NB4 (cell line): ENCODE results near the gene C16orf92.
"Not testable (repeated sequence)": the region's sequence is repeated elsewhere in the genome, so short reads cannot be mapped to it uniquely, and the experiment has no call there.

ENCODE experiments used
- DNase-seq: peaks from one replicate; pipeline ENCODE4 v3.0.0; 2010; ENCODE audit warnings: low read depth
- H3K4me3 ChIP-seq: one replicate; pipeline ENCODE4 v1.5.1; 2011; ENCODE audit warnings: mild to moderate bottlenecking, low read depth, low read length, moderate library complexity
- MAX ChIP-seq: IDR thresholded peaks from 2 replicates; pipeline ENCODE4 v1.6.1; 2011; ENCODE audit warnings: low read depth, low read length
- MYC ChIP-seq: IDR thresholded peaks from 2 replicates; pipeline ENCODE4 v1.6.1; 2011; ENCODE audit warnings: low read depth, low read length
- POLR2A ChIP-seq: IDR thresholded peaks from 2 replicates; pipeline ENCODE4 v1.6.1; 2011; ENCODE audit warnings: mild to moderate bottlenecking; ENCODE audit not compliant: insufficient read length; ENCODE audit errors: extremely low read depth
- TF ChIP-seq, protein P1 (sequence below): IDR thresholded peaks from one replicate; pipeline ENCODE4 v1.5.1; 2012; ENCODE audit warnings: low read depth, low read length

Gene C16orf92

DNA sequence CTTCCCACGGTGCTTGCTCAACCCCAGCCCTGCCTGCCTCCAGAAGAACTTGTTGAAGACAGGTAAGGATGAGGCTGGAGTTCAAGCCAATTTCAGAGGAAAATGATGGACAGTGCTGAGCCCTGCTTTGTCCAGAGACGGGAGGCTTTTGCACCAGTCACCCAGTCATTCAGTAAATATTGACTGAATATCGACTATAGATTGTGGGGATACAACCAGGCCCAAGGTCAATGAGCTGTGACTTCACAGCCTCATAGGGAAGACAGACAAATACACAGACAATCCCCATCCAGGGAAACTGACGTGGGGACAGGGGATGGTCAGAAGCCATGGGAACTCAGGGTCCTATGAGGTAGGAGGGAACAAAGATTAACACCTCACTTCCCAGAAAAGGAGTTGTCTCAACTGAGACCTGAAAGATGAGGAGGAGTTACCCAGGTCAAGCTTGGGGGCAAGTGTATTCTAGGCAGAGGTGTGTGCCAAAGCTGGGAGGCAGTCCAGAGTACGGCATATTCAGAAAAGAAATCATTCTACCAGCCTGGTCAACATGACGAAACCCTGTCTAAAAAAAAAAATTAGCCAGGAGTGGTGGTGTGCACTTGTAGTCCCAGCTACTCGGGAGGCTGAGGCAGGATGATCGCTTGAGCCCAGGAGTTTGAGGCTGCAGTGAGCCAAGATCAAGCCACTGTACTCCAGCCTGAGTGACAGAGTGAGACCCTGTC lies 6.3 kb upstream of the C16orf92 start:
- TF ChIP-seq MYC (no peak), POLR2A (no peak), MAX (no peak)
- TF ChIP-seq, protein P1, sequence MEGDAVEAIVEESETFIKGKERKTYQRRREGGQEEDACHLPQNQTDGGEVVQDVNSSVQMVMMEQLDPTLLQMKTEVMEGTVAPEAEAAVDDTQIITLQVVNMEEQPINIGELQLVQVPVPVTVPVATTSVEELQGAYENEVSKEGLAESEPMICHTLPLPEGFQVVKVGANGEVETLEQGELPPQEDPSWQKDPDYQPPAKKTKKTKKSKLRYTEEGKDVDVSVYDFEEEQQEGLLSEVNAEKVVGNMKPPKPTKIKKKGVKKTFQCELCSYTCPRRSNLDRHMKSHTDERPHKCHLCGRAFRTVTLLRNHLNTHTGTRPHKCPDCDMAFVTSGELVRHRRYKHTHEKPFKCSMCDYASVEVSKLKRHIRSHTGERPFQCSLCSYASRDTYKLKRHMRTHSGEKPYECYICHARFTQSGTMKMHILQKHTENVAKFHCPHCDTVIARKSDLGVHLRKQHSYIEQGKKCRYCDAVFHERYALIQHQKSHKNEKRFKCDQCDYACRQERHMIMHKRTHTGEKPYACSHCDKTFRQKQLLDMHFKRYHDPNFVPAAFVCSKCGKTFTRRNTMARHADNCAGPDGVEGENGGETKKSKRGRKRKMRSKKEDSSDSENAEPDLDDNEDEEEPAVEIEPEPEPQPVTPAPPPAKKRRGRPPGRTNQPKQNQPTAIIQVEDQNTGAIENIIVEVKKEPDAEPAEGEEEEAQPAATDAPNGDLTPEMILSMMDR, result no peak
- no peak overlapping the region for H3K4me3 ChIP-seq
- DNase-seq, result no peak

DNA sequence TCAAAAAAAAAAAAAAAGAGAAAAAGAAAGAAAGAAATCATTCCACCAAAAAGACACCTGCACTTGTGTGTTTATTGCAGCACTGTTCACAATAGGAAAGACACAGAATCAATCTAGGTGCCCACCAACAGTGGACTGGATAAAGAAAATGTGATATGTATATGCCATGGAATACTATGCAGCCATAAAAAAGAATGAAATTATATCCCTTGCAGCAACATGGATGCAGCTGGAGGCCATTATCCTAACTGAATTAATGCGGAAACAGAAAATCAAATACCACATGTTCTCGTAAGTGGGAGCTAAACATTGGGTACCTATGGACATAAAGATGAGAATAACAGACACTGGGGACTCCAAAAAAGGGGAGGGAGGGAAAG lies 5.7 kb upstream of the C16orf92 start:
- TF ChIP-seq, protein P1, result no peak
- TF ChIP-seq POLR2A (no peak), MYC (no peak), MAX (no peak)
- H3K4me3 ChIP-seq, result no peak overlapping the region
- no peak for DNase-seq

GRCh38 chr16:30017937-30018336 lies 5.1 kb upstream of the C16orf92 start:
- not testable (repeated sequence) for H3K4me3 ChIP-seq, DNase-seq

GRCh38 chr16:30018731-30019158 lies 4.3 kb upstream of the C16orf92 start:
- TF ChIP-seq POLR2A (no peak), MYC (no peak), MAX (no peak)
- TF ChIP-seq, protein P1, result no peak
- no peak overlapping the region for H3K4me3 ChIP-seq
- no peak for DNase-seq

GRCh38 chr16:30023586-30023985 lies 588 bp downstream of the C16orf92 start:
- no peak for DNase-seq
- TF ChIP-seq, protein P1, result no peak
- TF ChIP-seq MYC (no peak), POLR2A (no peak), MAX (no peak)
- no peak overlapping the region for H3K4me3 ChIP-seq

DNA sequence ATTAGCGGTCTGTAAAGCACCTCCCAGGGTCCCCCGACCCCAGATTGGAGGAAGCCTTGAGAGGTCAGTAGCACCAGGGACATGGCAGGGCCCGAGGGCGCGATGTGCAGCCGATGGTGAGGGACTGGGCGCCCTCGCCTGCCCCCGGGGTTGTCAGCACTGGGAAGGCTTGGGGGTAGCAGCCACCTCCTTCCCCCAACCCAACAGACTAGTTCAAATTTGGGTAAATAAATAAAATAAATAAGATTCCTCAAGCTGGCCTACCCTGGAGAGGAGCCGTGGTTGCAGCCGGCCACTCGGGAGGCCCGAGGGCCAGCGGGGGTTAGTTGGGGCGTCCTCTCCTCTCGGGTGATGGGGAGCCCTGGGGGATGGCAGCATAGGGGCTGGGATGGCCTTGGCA lies 1.5 kb downstream of the C16orf92 start:
- no peak overlapping the region for H3K4me3 ChIP-seq
- DNase-seq, result no peak
- no peak for TF ChIP-seq MAX
- TF ChIP-seq, protein P1, result no peak
- no peak for TF ChIP-seq MYC
- no peak for TF ChIP-seq POLR2A
